CD4-positive, alpha-beta T cell treated with Interferon alpha-2 for 1 hour (primary cell): Measurements from ENCODE around the gene PTDSS2.
A peak's percentile ranks its signal among the peaks of the same experiment; 100 is the strongest.

Source experiments
- DNase-seq, 2 donors: peaks; one replicate each; pipeline ENCODE4 v3.0.0-alpha.2; 2020 to 2022

Gene PTDSS2

GRCh38 chr11:494761-495536 lies 44.9 kb downstream of the PTDSS2 start:
- no peak for DNase-seq

- DNase-seq = no peak
Observed at GRCh38 chr11:495537-495931, 45.5 kb downstream of the PTDSS2 start.

- DNase-seq = no peak
Observed at GRCh38 chr11:496834-497564, 46.9 kb downstream of the PTDSS2 start.

- DNase-seq = no peak
Observed at GRCh38 chr11:497565-498296, 47.7 kb downstream of the PTDSS2 start.

DNA sequence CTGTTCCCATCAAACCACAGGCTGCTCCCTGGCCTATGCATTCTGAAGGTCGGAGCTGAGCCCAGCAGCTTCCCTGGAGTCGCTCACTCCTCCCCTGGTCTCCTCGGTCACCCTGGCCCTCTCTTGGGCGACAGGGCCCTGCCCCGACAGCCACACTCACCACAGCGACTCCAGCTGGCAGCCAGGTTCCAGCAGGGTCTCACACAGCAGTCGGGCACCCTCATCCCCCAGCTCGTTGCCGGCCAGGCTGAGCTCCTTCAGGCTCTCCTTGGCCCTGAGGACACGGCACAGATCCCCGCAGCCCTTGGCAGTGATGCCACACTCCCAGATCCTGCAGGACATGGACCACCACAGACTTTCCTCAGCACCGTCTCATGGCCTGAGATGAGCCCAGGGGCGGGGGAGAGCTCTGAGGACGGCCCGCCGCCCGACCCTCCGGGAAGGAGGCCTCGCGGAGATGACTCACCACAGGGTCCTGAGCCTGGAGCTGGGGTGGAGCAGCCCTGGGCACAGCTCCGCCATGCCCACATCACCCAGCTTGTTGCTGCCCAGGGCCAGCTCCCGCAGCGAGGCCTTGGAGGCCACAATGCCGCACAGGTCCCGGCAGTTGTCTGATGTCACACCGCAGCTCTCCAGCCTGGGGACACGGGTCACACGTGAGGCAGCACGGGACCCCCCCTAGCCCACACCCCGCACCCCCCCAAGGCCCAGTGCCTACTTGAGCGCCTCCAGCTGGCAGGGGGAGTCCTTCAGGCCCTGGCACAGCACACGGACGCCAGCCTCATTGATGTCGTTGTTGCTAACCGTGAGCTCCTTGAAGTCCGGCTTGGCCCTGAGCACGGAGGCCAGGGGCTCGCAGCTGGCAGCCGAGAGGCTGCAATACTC lies 48.5 kb downstream of the PTDSS2 start:
- no peak for DNase-seq

- DNase-seq = no peak
Observed at GRCh38 chr11:499201-500076, 49.4 kb downstream of the PTDSS2 start.

GRCh38 chr11:501001-501682 lies 51.1 kb downstream of the PTDSS2 start:
- no peak for DNase-seq

GRCh38 chr11:501683-502287 lies 51.7 kb downstream of the PTDSS2 start:
- no peak for DNase-seq

GRCh38 chr11:502288-503178 lies 52.5 kb downstream of the PTDSS2 start:
- no peak for DNase-seq

- peak; percentile 30 to 61 for DNase-seq
Observed at GRCh38 chr11:503179-503981, 53.3 kb downstream of the PTDSS2 start.

GRCh38 chr11:504053-504993 lies 54.2 kb downstream of the PTDSS2 start:
- no peak for DNase-seq

DNA sequence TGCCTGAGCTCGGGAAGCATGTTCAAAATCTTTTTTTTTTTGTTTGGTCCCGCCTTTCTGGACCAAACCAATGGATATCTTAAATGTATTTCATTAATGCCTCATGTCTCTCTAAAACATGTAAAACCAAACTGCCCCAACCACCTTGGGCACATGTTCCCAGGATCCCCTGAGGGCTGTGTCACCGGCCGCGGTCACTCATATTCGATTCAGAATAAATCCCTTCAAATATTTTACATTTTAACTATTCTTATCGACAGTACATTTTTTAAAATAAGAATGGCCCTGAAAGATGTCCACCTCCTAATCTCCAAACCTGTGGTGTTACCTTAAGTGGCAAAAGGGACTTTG lies 54.9 kb downstream of the PTDSS2 start:
- DNase-seq = no peak

DNA sequence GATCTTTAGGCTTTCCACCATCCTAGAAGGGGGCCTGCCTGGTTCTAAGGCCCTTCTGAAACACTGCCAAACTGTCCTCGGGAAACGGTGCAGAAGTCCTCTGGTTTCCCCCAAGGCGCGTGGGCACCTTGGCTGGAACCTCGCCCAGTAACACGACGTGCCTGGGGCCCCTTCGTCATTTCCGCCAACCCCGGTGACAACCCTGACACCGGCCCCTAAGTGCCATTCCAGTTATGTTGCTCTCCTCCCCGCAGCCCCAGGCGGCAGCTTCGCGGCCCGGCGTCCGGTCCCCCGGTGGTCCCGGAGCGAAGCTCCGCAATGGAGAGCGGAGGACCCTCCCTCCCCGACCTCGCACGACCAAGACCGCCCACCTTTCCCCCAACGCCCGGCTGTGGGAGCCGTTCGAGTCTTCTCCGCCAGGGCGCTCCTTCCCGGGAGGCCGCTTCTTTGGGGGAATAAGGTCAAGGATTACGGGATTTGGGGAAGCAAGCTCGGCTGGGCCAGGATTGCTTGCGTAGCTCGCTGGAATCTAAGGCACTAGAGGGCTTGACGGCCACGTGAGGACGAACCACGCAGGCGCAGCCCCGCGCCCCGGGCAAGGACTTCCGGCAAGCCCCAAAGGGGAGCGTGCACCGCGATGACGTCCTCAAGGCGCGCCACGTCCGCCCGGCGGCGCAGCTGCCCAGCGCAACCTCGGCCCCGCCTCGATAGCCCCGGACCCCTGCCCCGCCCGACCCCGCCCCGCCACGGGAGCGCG lies 56.3 kb downstream of the PTDSS2 start:
- peak; percentile 97 for DNase-seq

DNA sequence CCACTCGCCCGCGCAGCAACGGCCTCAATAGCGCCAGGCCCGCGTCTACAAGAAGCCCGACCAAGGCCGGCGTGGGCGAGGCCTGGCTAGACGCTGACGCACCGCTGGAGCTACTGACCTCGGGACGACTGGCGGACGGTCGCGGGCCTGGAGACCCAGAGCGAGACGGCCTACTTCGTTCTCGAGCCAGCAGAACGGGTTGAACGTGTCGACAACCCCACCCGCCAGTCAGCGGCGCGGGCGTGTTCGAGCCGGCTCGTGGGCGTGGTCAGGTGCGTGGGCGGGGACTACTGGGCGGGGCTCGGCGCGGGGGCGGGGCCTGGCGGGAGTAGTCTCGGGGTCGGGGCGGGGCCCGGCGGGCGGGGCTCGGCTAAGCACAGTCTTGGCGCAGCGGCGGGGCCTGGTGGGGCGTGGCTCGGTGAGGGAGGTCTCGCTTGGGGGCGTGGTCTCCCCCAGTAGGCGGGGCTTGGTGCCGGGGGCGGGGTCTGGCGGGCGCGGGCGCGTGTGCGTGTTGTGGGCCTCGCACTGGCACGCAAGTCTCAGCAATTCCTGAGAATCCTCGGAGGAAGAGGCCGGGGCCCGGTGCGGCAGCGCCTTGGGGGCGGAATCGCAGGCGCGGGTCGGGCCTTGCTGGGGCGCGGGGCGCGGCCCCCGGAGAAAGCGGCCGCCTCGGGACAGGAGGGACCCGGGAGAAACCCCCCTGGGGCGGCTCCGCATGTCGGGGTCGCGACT lies 57.1 kb downstream of the PTDSS2 start, which contains the start of gene RNH1:
Gene RNH1 (minus strand): TSS at position 248 of the 732 bp plus-strand sequence. CDS start 5,080 bp downstream, outside the sequence.
- peak; percentile 97 to 98 for DNase-seq

DNA sequence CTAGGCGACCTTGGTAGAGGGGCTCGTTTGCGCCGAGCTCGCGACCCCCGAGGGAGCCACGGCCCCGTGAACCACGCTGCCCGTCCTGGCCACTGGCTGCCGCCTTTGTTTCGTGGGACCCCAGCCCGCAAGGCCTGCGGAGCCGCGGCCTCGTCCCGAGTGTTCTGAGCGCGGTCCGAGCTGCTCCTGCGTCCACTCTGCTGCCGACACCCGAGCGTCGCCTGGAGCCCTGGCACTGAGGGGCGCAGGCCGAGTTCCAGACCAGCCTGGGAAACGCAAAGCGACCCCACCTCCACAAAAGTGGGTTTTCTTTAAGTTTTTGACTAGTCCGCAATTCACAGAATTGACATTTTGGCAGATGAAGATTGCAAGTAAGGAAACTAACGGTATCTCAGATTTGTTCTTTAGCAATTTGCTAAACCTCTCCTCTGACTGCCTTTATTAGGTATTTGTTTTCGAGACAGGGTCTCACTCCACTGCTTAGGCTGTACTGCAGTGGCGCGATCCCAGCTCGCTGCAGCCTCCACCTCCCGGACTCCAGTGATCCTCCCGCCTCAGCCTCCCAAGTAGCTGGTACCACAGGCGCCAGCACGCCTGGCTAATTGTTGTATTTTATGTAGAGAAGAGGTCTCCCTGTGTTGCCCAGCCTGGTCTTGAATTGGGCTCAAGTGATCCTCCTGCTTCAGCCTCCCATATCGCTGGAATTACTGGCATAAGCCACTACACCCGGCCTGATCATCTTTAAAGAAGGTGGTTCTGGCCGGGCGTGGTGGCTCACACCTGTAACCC lies 57.8 kb downstream of the PTDSS2 start:
- DNase-seq = no peak
